Heart left ventricle (tissue), 16 donors: ENCODE measurements around the gene SRRT. TPM values are rescaled to one million over a fixed set of nuclear protein-coding genes. Genes with fewer than 3 reads are reported as not detected.

Source experiments
- ATAC-seq, 4 donors: fragments of 200-7000 bp; cut with Tn5 transposase; one replicate each; pipeline ENCODE4 v1.9.1; 2020 to 2022; ENCODE audit warnings: moderate library complexity in 4 of 4, mild to moderate bottlenecking in 3 of 4, moderate number of reproducible peaks in 1 of 4
- DNase-seq, 5 donors: peaks; one replicate each; pipeline ENCODE4 v3.0.0-alpha.2; 2020
- H3K27ac ChIP-seq, 12 donors: fragments of 200-600 bp; sonication (generic) in 4 of 12; one replicate each; pipeline versions ENCODE4 v1.5.0 to v1.8.0; 2016 to 2022; ENCODE audit warnings: mild to moderate bottlenecking in 2 of 12
- H3K27me3 ChIP-seq, 9 donors: fragments of 200-600 bp; sonication (generic) in 2 of 9; one replicate each; pipeline versions ENCODE4 v1.5.1 to v1.8.0; 2016 to 2022; ENCODE audit warnings: mild to moderate bottlenecking in 3 of 9
- H3K36me3 ChIP-seq, 9 donors: fragments of 200-600 bp; sonication (generic) in 2 of 9; one replicate each; pipeline versions ENCODE4 v1.5.0 to v1.8.0; 2018 to 2022; ENCODE audit warnings: mild to moderate bottlenecking in 2 of 9
- H3K4me1 ChIP-seq, 12 donors: fragments of 200-600 bp; sonication (generic) in 4 of 12; one replicate each; pipeline versions ENCODE4 v1.5.0 to v1.8.0; 2016 to 2022; ENCODE audit warnings: mild to moderate bottlenecking in 3 of 12
- H3K4me3 ChIP-seq, 12 donors: fragments of 200-600 bp; sonication (generic) in 4 of 12; one replicate each; pipeline versions ENCODE4 v1.5.0 to v1.8.0; 2017 to 2022; ENCODE audit warnings: mild to moderate bottlenecking in 9 of 12, moderate library complexity in 4 of 12
- H3K9me3 ChIP-seq, 12 donors: fragments of 200-600 bp; sonication (generic) in 4 of 12; one replicate each; pipeline versions ENCODE4 v1.5.0 to v1.8.0; 2016 to 2022; ENCODE audit warnings: mild to moderate bottlenecking in 1 of 12
- CTCF ChIP-seq, 12 donors: fragments of 200-600 bp; sonication (generic) in 4 of 12; IDR thresholded peaks; one replicate each; pipeline versions ENCODE4 v1.5.0 to v1.8.0; 2018 to 2022; ENCODE audit warnings: antibody characterized with exemption in 12 of 12, mild to moderate bottlenecking in 5 of 12
- POLR2A ChIP-seq, 2 donors: fragments of 450-650 bp; IDR thresholded peaks; one replicate each; pipeline ENCODE4 v1.6.1; 2017; ENCODE audit warnings: antibody characterized with exemption in 2 of 2, mild to moderate bottlenecking in 2 of 2, moderate library complexity in 2 of 2
- WGBS, 4 donors: extraction: QIAGEN DNeasy Blood & Tissue Kit in 2 of 4; methylation state at CpG; one replicate each; pipeline versions ENCODE4 v1.1.5 to v1.1.7; 2013 to 2018; 5-methylcytosine and 5-hydroxymethylcytosine counted together
- intact Hi-C, 10 donors: fragments of 100-400 bp; cut with DNase I; formaldehyde crosslinking; loops; one replicate each; pipeline versions ENCODE4 v1.11.1 to v1.14.2; 2022
- polyA plus RNA-seq, 2 donors: library from polyadenylated mRNA; stranded (reverse); fragments of 200-250 nt; gene quantifications; one replicate each; pipeline ENCODE4 v1.2.3, GENCODE V29; 2013
- total RNA-seq, 9 donors: library from RNA; depleted of rRNA in 2 of 9; stranded (reverse); fragments of >200 nt in 2 of 9; fragmentation: NEBNext Ultra II Directional in 3 of 9; extraction: Animal tissue kit (Norgen Biotek cat#: 25700) in 3 of 9; gene quantifications; one replicate each; pipeline versions ENCODE4 v1.1.0 to v1.2.4, GENCODE V29; 2016 to 2023
- donor health status: ischemic (EF 13 %, LVEDD 7.1; RV severe dilation, severe dysfunction).
- donor health status: healthy with polysubstance abuse.
- donor health status: DM: no; HTN: yes; CAD: no.
- donor health status: DM: no; HTN: no; CAD: no.
- donor health status: ischemic (EF 25% LVEDD 6.9; RV normal size, moderate dysfunction).
- donor health status: ischemic (EF 25% LVEDD 5.7; RV mildly dilated, moderate dysfunction).
- donor health status: healthy.
- donor health status: DM: yes; HTN: yes; CAD: no.
- donor health status: ischemic (EF 35%, LVEDD 5.7; RV mildly dilated, moderate dysfunction).
- donor health status: nonischemic (EF 11% LVEDD 7.7; RV severe dilation, severe dysfunction).
- donor health status: DM: yes; HTN: yes; CAD: no.
- donor health status: PGD.
- donor health status: ischemic (EF 29% LVEDD 5.4; RV normal size, mild dysfunction).
- donor health status: nonischemic (EF 23%, LVEDD 6.1; RV moderate dilation, normal function).

Gene SRRT
- total and polyA plus RNA-seq, 11 donors = 31.0 to 62.2 (median 49.5) TPM

- intact Hi-C loops = no loop called here
- TF ChIP-seq CTCF (IDR thresholded peaks at IDR 0.05) (no peak), POLR2A (IDR thresholded peaks at IDR 0.05) (no peak)
Measured at GRCh38 chr7:100864263-100864845, 10.5 kb upstream of the SRRT start.

GRCh38 chr7:100865372-100865911 is 9.5 kb upstream of the SRRT start:
- Histone ChIP-seq H3K27ac (peak overlapping the region in 7 of 12 donors; percentile 90 to 100 (median 96)), H3K27me3 (no peaks in the 10 kb centered on the region), H3K36me3 (peaks cover 0 to 52% (median 16%) of the 10 kb centered on the region in 9 donors), H3K9me3 (no peaks in the 10 kb centered on the region), H3K4me1 (peaks cover 8 to 52% (median 23%) of the 10 kb centered on the region in 12 donors), H3K4me3 (peak overlapping the region in 1 of 12 donors; percentile 95)
- 86 to 90% (median 88%) methylated on average over 17 of the region's 17 CpGs for WGBS, 4 donors
- no peak for TF ChIP-seq CTCF (IDR thresholded peaks at IDR 0.05)
- no peak for TF ChIP-seq POLR2A (IDR thresholded peaks at IDR 0.05)
- ATAC-seq = no peak
- intact Hi-C loops = no loop called here
- DNase-seq = peak in 1 of 5 donors; percentile 56

More at GRCh38 chr7:100864263-100864845, 10.5 kb upstream of the SRRT start:
- WGBS, 4 donors = 89 to 96% (median 94%) methylated on average over 12 of the region's 12 CpGs
- Histone ChIP-seq H3K9me3 (no peaks in the 10 kb centered on the region), H3K27me3 (no peaks in the 10 kb centered on the region), H3K4me3 (no peak overlapping the region), H3K27ac (no peak overlapping the region), H3K36me3 (peaks cover 0 to 55% (median 16%) of the 10 kb centered on the region in 9 donors), H3K4me1 (peaks cover 8 to 52% (median 23%) of the 10 kb centered on the region in 12 donors)
- no peak for ATAC-seq
- peak in 1 of 5 donors; percentile 16 for DNase-seq

- peak in 3 of 4 donors; percentile 6 to 38 (median 36) for ATAC-seq
- H3K9me3 ChIP-seq = no peaks in the 10 kb centered on the region
- H3K4me1 ChIP-seq = peaks cover 8 to 52% (median 23%) of the 10 kb centered on the region in 12 donors
- H3K27ac ChIP-seq = peak overlapping the region in 11 of 12 donors; percentile 89 to 100 (median 96)
- intact Hi-C loops = no loop called here
- no peaks in the 10 kb centered on the region for H3K27me3 ChIP-seq
- H3K36me3 ChIP-seq = peaks cover 0 to 52% (median 16%) of the 10 kb centered on the region in 9 donors
- 63 to 76% (median 70%) methylated on average over 26 to 46 of the region's 46 CpGs for WGBS, 4 donors
- H3K4me3 ChIP-seq = peak overlapping the region in 8 of 12 donors; percentile 16 to 100 (median 90)
- TF ChIP-seq POLR2A (IDR thresholded peaks at IDR 0.05) (no peak), CTCF (IDR thresholded peaks at IDR 0.05) (no peak)
- DNase-seq = peak; percentile 69 to 87 (median 79)
Measured at GRCh38 chr7:100865938-100866728, 8.8 kb upstream of the SRRT start.

GRCh38 chr7:100866729-100867039 is 8.2 kb upstream of the SRRT start:
- H3K36me3 ChIP-seq = peaks cover 0 to 52% (median 19%) of the 10 kb centered on the region in 9 donors
- WGBS, 4 donors = 64 to 71% (median 66%) methylated on average over 5 of the region's 5 CpGs
- no peak for TF ChIP-seq CTCF (IDR thresholded peaks at IDR 0.05)
- TF ChIP-seq POLR2A (IDR thresholded peaks at IDR 0.05) = no peak
- ATAC-seq = no peak
- H3K9me3 ChIP-seq = no peaks in the 10 kb centered on the region
- H3K4me3 ChIP-seq = peak overlapping the region in 11 of 12 donors; percentile 79 to 100 (median 87)
- peaks cover 8 to 52% (median 23%) of the 10 kb centered on the region in 12 donors for H3K4me1 ChIP-seq
- no peak for DNase-seq
- H3K27ac ChIP-seq = peak overlapping the region; percentile 89 to 100 (median 96)
- intact Hi-C loops = no loop called here
- no peaks in the 10 kb centered on the region for H3K27me3 ChIP-seq
